Adrenal gland (tissue), 12 donors: ENCODE data around the gene TRPV2. TPM values are rescaled to one million over a fixed set of nuclear protein-coding genes. Genes with fewer than 3 reads are reported as not detected.

Experiments used
- DNase-seq, 7 donors: peaks; one replicate each; pipeline ENCODE4 v3.0.0-alpha.2; 2019 to 2020
- H3K27ac ChIP-seq, 5 donors: fragments of 200-600 bp; sonication (generic) in 4 of 5; 1 replicate in 3 of 5; 2 replicates in 2 of 5; pipeline versions ENCODE4 v1.5.1 to v1.8.0; 2016 to 2020; ENCODE audit warnings: mild to moderate bottlenecking in 1 of 5
- H3K27me3 ChIP-seq: fragments of 200-600 bp; 2 replicates; pipeline ENCODE4 v1.8.0; 2021
- H3K36me3 ChIP-seq, 2 donors: fragments of 200-600 bp; replicated peaks in 1 of 2; 1 replicate in 1 of 2; 2 replicates in 1 of 2; pipeline versions ENCODE4 v1.5.1 to v1.8.0; 2018 to 2022
- H3K4me1 ChIP-seq, 2 donors: fragments of 200-600 bp; replicated peaks in 1 of 2; 1 replicate in 1 of 2; 2 replicates in 1 of 2; pipeline versions ENCODE4 v1.5.1 to v1.8.0; 2018 to 2021
- H3K4me3 ChIP-seq, 4 donors: fragments of 200-600 bp; sonication (generic) in 3 of 4; one replicate each; pipeline ENCODE4 v1.5.1; 2016 to 2018
- H3K9me3 ChIP-seq, 3 donors: fragments of 200-600 bp; sonication (generic) in 1 of 3; replicated peaks in 1 of 3; 1 replicate in 2 of 3; 2 replicates in 1 of 3; pipeline versions ENCODE4 v1.5.1 to v1.8.0; 2016 to 2021
- POLR2A ChIP-seq, 2 donors: fragments of 450-650 bp; IDR thresholded peaks; one replicate each; pipeline ENCODE4 v1.6.1; 2017; ENCODE audit warnings: antibody characterized with exemption in 2 of 2, mild to moderate bottlenecking in 2 of 2, moderate library complexity in 1 of 2
- WGBS, 4 donors: extraction: QIAGEN DNeasy Blood & Tissue Kit in 2 of 4; methylation state at CpG; one replicate each; pipeline versions ENCODE4 v1.1.5 to v1.1.7; 2013 to 2017; 5-methylcytosine and 5-hydroxymethylcytosine counted together
- intact Hi-C, 2 donors: fragments of 100-400 bp; cut with DNase I; formaldehyde crosslinking; loops; one replicate each; pipeline versions ENCODE4 v1.14.1 to v1.15.0; 2022 to 2023
- polyA plus RNA-seq, 3 donors: library from polyadenylated mRNA; stranded (reverse); fragments of 200-250 nt in 2 of 3; fragments of 350-450 nt in 1 of 3; fragmentation: Illumina TruSeq in 1 of 3; extraction: RNeasy Lipid Tissue Mini Kit (QIAGEN cat#74804) in 1 of 3; gene quantifications; one replicate each; pipeline ENCODE4 v1.2.3, GENCODE V29; 2013 to 2014
- total RNA-seq, 9 donors: library from RNA; depleted of rRNA in 4 of 9; stranded (reverse); fragments of >200 nt in 4 of 9; fragments of 120-200 nt in 1 of 9; fragmentation: NEBNext Ultra II Directional in 1 of 9; extraction: Animal tissue kit (Norgen Biotek cat#: 25700) in 1 of 9; gene quantifications; one replicate each; pipeline versions ENCODE4 v1.1.0 to v1.2.4, GENCODE V29; 2013 to 2023
- TF ChIP-seq, protein P1 (sequence below), 6 experiments: fragments of 450-650 bp in 4 of 6; fragments of 200-600 bp in 2 of 6; sonication (generic) in 1 of 6; IDR thresholded peaks; 1 replicate in 5 of 6; 2 replicates in 1 of 6; pipeline versions ENCODE4 v1.5.1 to v1.8.0; 2016 to 2021; ENCODE audit warnings: antibody characterized with exemption in 6 of 6, mild to moderate bottlenecking in 2 of 6, moderate library complexity in 1 of 6
- donor health status: healthy with polysubstance abuse.
- donor health status: Bipolar disorder and iron deficiency.
- donor health status: DM: yes; HTN: yes; CAD: no.
- donor health status: DM: no; HTN: no; CAD: no.
- donor health status: DM: no; HTN: no; CAD: no.
- donor health status: DM: yes; HTN: yes; CAD: no.

The TRPV2 gene
- total and polyA plus RNA-seq, 12 donors = 23.3 to 110 (median 50.6) TPM

DNA sequence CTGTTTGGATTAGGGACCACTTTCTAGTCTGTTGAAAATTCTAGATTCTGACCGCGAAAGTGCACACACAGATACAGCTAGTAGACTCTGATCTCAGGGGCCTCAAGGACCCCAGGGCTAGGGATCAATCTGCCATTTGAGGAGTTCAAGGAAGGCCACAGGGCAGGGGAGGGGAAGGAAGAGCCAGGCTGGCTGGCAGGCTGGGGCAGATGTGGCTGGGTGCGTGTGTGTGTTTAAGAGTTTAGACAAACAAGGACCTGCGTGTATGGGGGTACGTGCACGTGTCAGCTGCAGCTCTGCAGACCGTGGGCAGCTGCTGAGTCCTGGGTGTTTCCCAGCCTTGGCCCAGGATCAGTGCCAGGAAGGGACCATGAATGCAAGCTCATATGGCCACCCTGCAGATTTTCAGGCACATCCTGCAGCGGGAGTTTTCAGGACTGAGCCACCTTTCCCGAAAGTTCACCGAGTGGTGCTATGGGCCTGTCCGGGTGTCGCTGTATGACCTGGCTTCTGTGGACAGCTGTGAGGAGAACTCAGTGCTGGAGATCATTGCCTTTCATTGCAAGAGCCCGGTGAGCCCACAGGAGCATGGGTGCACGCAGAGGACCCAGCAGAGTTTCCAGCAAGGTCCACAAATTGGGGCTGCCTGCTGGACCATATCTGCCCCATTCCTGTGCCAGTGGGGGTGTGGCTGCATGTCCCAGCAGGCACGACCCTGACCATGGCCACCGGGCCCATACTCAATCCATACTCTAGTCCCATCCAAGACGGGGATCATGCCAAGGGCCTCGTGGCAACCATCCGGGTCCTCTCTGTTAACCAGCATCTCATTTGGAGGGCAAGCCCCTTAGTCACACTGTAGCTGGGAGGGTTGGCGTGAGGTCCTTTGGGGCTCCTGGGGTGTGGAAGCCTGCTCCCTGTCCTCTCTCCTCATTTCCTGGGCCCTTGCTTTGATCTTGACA lies 10.6 kb downstream of the TRPV2 start:
- Histone ChIP-seq H3K36me3 (peaks cover 0 to 51% of the 10 kb centered on the region in 2 donors), H3K9me3 (no peaks in the 10 kb centered on the region), H3K27ac (no peak overlapping the region), H3K4me1 (no peaks in the 10 kb centered on the region), H3K4me3 (no peak overlapping the region), H3K27me3 (no peaks in the 10 kb centered on the region)
- intact Hi-C loops = no loop called here
- no peak for DNase-seq
- TF ChIP-seq, protein P1, sequence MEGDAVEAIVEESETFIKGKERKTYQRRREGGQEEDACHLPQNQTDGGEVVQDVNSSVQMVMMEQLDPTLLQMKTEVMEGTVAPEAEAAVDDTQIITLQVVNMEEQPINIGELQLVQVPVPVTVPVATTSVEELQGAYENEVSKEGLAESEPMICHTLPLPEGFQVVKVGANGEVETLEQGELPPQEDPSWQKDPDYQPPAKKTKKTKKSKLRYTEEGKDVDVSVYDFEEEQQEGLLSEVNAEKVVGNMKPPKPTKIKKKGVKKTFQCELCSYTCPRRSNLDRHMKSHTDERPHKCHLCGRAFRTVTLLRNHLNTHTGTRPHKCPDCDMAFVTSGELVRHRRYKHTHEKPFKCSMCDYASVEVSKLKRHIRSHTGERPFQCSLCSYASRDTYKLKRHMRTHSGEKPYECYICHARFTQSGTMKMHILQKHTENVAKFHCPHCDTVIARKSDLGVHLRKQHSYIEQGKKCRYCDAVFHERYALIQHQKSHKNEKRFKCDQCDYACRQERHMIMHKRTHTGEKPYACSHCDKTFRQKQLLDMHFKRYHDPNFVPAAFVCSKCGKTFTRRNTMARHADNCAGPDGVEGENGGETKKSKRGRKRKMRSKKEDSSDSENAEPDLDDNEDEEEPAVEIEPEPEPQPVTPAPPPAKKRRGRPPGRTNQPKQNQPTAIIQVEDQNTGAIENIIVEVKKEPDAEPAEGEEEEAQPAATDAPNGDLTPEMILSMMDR (IDR thresholded peaks at IDR 0.05) = no peak
- TF ChIP-seq POLR2A (IDR thresholded peaks at IDR 0.05) = no peak
- 76 to 94% (median 84%) methylated on average over 6 to 20 of the region's 20 CpGs for WGBS, 4 donors

DNA sequence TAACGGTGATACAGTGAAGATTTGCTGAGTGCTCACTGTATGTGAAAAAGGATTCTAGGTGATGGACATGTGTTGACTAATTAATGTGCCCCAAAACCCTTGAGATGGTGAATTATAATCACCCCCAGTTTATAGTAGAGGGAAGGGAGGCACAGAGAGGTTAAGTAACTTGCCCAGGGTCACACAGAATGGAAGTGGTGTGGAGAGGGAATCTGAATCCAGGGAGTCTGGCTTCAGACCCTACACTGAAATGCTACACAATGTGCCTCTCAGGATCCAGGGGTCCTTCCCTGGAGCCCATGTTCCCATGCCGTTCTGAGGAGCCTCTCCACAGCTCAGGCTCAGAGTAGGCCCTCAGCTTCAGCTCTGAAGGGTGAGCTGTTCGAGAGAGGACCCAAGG lies 11.6 kb downstream of the TRPV2 start:
- Histone ChIP-seq H3K27me3 (no peaks in the 10 kb centered on the region), H3K4me1 (no peaks in the 10 kb centered on the region), H3K4me3 (no peak overlapping the region), H3K36me3 (peaks cover 0 to 51% of the 10 kb centered on the region in 2 donors), H3K9me3 (no peaks in the 10 kb centered on the region), H3K27ac (no peak overlapping the region)
- no peak for DNase-seq
- intact Hi-C loops = no loop called here
- TF ChIP-seq, protein P1 (IDR thresholded peaks at IDR 0.05) = no peak
- no peak for TF ChIP-seq POLR2A (IDR thresholded peaks at IDR 0.05)
- WGBS, 4 donors = 85 to 95% (median 92%) methylated on average over 3 of the region's 3 CpGs

DNA sequence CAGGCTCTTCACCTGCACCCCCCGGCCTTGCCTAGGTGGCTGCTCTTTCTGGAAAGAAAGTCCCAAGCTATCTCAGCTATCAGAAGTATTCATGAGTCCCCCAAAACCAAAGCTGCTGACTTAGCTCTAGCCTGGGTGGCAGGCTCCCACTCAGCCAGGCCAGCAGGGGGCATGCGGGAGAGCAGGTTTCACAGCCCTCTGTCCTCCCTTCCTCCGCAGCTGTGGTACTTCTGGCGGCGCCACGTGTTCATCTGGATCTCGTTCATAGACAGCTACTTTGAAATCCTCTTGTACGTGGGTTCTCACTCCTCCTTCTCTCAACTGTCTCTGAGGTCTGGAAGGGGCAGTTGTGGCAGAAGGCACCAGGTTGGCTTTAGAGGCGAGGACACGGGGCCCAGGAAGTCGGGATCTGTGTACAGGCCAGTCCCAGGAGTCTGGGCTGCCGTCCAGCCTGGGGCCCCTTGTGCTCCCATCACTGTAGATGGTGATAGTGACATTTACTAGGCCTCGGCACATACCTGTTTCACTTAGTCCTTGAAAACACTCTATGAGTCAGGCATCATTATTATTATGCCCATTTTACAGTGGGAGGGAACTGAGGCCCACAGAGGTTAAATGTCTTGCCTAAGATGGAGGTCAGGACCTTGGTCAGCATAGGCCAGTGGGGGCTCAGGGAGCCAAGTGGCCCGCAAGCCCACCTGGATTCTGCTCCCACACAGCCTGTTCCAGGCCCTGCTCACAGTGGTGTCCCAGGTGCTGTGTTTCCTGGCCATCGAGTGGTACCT lies 12.9 kb downstream of the TRPV2 start:
- H3K4me1 ChIP-seq = no peaks in the 10 kb centered on the region
- H3K9me3 ChIP-seq = no peaks in the 10 kb centered on the region
- H3K27me3 ChIP-seq = no peaks in the 10 kb centered on the region
- H3K36me3 ChIP-seq = peaks cover 0 to 38% of the 10 kb centered on the region in 2 donors
- no peak overlapping the region for H3K27ac ChIP-seq
- no peak for TF ChIP-seq POLR2A (IDR thresholded peaks at IDR 0.05)
- TF ChIP-seq, protein P1 (IDR thresholded peaks at IDR 0.05) = peak; percentile 14 to 67 (median 52)
- peak in 6 of 7 donors; percentile 45 to 74 (median 67) for DNase-seq
- WGBS, 4 donors = 59 to 77% (median 69%) methylated on average over 13 to 15 of the region's 15 CpGs
- H3K4me3 ChIP-seq = no peak overlapping the region
- intact Hi-C loops = no loop called here

DNA sequence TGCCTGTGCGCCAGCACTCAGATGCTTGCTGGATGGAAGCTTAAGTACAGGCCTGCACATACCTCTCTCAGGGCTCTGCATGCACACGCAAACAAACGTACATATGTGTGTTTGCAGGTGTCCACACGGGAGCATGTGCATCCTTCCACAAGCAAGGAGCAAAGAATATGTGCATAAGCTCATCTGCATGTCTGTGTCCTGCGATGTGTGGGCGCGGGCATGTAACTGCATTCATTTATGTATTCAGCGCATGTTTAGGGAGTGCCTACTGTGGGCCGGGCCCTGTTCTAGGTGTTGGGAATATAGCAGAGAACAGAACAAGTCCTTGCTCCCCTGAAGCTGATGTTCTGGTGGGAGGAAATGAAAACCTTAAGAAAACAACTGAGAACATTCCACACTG lies 13.7 kb downstream of the TRPV2 start:
- no peak overlapping the region for H3K4me3 ChIP-seq
- H3K36me3 ChIP-seq = peaks cover 0 to 32% of the 10 kb centered on the region in 2 donors
- 77 to 95% (median 94%) methylated on average over 8 to 9 of the region's 9 CpGs for WGBS, 4 donors
- no peaks in the 10 kb centered on the region for H3K9me3 ChIP-seq
- intact Hi-C loops = no loop called here
- no peaks in the 10 kb centered on the region for H3K27me3 ChIP-seq
- H3K4me1 ChIP-seq = no peaks in the 10 kb centered on the region
- no peak overlapping the region for H3K27ac ChIP-seq
- DNase-seq = no peak
- TF ChIP-seq, protein P1 (IDR thresholded peaks at IDR 0.05) = no peak
- TF ChIP-seq POLR2A (IDR thresholded peaks at IDR 0.05) = no peak
